ENCODE data around the gene NAP1L4. TPM values are rescaled to one million over a fixed set of nuclear protein-coding genes. Genes with fewer than 3 reads are reported as not detected.
"Not testable (repeated sequence)": the region's sequence is repeated elsewhere in the genome, so short reads cannot be mapped to it uniquely, and the experiment has no call there.

The NAP1L4 gene
- total RNA-seq, 1 donor: 90.2 TPM

- DNase-seq (ENCODE audit: low read depth in 2 of 3, low spot score in 2 of 3): peak in 2 of 3 donors; percentile 85 to 90
These were observed 51.8 kb downstream of the NAP1L4 start for GRCh38 chr11:2940147-2940920.

GRCh38 chr11:2938458-2939418 lies 53.4 kb downstream of the NAP1L4 start:
- DNase-seq (ENCODE audit: low read depth in 2 of 3, low spot score in 2 of 3): not testable (repeated sequence)

- DNase-seq (ENCODE audit: low read depth in 2 of 3, low spot score in 2 of 3): not testable (repeated sequence)
These were observed 54.3 kb downstream of the NAP1L4 start for GRCh38 chr11:2937641-2938457.

GRCh38 chr11:2934611-2935239 lies 57.4 kb downstream of the NAP1L4 start:
- no peak for DNase-seq (ENCODE audit: low read depth in 2 of 3, low spot score in 2 of 3)

GRCh38 chr11:2934021-2934550 lies 58.0 kb downstream of the NAP1L4 start:
- DNase-seq (ENCODE audit: low read depth in 2 of 3, low spot score in 2 of 3): no peak

- DNase-seq (ENCODE audit: low read depth in 2 of 3, low spot score in 2 of 3): peak in 2 of 3 donors; percentile 95 to 96
These were observed 58.6 kb downstream of the NAP1L4 start for GRCh38 chr11:2933375-2934020.

GRCh38 chr11:2932850-2933251 lies 59.3 kb downstream of the NAP1L4 start:
- DNase-seq (ENCODE audit: low read depth in 2 of 3, low spot score in 2 of 3): peak in 2 of 3 donors; percentile 84 to 85

- DNase-seq (ENCODE audit: low read depth in 2 of 3, low spot score in 2 of 3): no peak
These were observed 60.1 kb downstream of the NAP1L4 start for GRCh38 chr11:2931771-2932738.

- no peak for DNase-seq (ENCODE audit: low read depth in 2 of 3, low spot score in 2 of 3)
These were observed 60.7 kb downstream of the NAP1L4 start for GRCh38 chr11:2931420-2931746.

- DNase-seq (ENCODE audit: low read depth in 2 of 3, low spot score in 2 of 3): peak in 1 of 3 donors; percentile 57
These were observed 61.3 kb downstream of the NAP1L4 start for GRCh38 chr11:2930704-2931419.

- DNase-seq (ENCODE audit: low read depth in 2 of 3, low spot score in 2 of 3): peak in 2 of 3 donors; percentile 51 to 62
These were observed 62.0 kb downstream of the NAP1L4 start for GRCh38 chr11:2929950-2930703.

GRCh38 chr11:2929531-2929949 lies 62.6 kb downstream of the NAP1L4 start:
- peak in 1 of 3 donors; percentile 79 for DNase-seq (ENCODE audit: low read depth in 2 of 3, low spot score in 2 of 3)

GRCh38 chr11:2928605-2929530 lies 63.3 kb downstream of the NAP1L4 start, which contains the start of gene PHLDA2:
TSS of gene PHLDA2 (minus strand) at chr11:2929420. CDS start at chr11:2929364, 56 bp downstream.
- peak in 2 of 3 donors; percentile 55 to 67 for DNase-seq (ENCODE audit: low read depth in 2 of 3, low spot score in 2 of 3)

GRCh38 chr11:2927851-2928604 lies 64.1 kb downstream of the NAP1L4 start:
- no peak for DNase-seq (ENCODE audit: low read depth in 2 of 3, low spot score in 2 of 3)

Data from hematopoietic multipotent progenitor cell (in vitro differentiated cells).